Eye (tissue), 1 donor: ENCODE measurements around the gene NCBP3.
"Not testable (repeated sequence)": the region's sequence is repeated elsewhere in the genome, so short reads cannot be mapped to it uniquely, and the experiment has no call there.

Source experiments
- DNase-seq: peaks from one replicate; pipeline ENCODE4 v3.0.0-alpha.2; 2015

The NCBP3 gene

GRCh38 chr17:3809135-3809534, 36.9 kb downstream of the NCBP3 start:
- DNase-seq = no peak

DNA sequence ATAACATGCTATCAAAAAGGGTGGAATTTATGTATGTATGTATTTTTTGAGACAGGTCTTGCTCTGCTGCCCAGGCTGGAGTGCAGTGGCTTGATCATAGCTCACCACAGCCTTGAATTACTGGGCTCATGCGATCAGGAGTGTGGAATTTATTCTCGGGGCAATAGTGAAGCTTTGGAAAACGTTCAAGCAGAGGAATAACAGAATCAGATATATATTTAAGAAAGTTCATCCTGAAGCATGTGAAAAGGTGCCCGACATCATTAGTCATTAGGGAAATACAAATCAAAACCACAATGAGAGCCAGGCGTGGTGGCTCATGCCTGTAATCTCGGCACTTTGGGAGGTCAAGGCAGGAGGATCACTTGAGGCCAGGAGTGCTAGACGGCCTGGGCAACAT, 37.3 kb downstream of the NCBP3 start:
- DNase-seq = no peak

- no peak for DNase-seq
These were observed 40.5 kb downstream of the NCBP3 start for GRCh38 chr17:3805581-3805980.

GRCh38 chr17:3804503-3804931, 41.5 kb downstream of the NCBP3 start:
- DNase-seq = no peak

DNA sequence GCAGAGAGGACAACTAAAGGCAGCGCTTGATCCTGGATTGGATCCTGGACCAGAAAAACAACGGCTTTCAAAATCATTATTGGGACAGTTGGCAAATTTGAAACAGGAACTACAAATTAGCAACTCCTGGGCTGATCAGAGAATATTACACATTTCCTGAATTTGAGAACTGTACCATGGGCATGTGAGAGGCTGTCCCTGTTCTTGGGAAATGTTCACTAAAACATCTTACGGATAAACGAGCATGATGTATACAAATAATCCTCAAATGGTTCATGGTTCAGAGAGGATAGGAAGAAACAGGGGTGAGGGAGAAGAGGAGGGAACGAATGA, 42.8 kb downstream of the NCBP3 start:
- no peak for DNase-seq

- no peak for DNase-seq
These were observed 43.4 kb downstream of the NCBP3 start for GRCh38 chr17:3802461-3803307.

DNA sequence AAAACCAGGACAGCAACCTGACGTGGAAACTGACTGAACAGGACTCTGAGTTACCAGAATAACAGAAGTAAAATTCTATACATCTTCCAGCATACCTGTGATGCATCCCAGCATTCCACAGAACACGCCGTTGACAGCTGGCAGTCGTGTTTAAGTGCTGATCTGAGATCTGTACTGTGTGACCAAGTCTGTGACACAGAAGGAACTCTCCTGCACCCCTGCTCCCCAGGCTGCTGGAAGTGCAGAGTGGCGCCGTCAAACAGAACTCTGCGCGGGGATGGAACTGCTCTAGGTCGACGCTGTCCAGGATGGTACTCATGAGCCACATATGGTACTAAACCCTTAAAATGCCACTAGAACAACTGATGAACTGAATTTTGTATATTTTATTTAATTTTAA, 44.3 kb downstream of the NCBP3 start:
- no peak for DNase-seq

- no peak for DNase-seq
These were observed 44.7 kb downstream of the NCBP3 start for GRCh38 chr17:3801347-3801746.

DNA sequence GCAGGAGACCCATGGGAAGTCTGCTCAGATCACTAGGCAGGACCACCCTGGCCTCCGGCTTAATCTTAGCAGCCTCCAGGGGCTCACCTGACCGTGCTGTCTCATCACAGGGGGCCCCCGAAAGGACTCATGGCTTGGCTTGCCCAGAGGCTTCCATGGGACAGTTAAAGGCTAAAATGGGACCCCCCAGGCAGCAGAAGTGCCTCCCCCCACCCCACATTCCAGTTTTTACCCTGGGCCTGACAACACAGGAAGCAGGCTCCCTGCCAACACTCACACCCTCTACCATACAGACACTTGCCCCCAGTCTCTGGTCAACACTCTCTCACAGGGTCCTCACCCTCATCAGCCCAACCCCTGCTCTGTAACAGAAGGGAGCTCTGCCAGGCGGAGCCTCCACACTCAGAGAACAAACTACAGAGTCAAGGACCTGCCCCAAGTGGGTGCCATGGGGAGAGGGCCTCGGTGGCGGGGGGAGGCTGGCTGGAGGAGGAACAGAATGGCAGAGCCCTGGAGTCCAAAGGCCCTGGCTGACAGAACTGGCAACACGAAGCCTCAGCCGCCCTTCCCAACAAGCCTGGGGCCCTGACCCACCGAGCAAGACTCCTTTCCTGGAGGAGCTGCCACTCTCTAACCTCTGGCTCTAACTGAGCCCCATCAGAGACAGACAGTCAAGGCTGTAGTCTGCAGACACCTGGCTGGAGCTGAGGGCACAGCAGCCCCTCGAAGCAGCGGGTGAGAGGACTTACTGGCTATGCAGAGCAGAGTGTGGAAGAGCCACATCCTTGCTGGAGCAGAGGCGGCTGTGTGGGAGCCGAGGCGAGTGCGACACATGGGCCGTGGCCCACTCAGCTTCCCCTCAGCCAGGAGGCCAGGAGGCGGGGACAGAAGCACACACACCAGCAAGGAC, 45.4 kb downstream of the NCBP3 start, which contains the start of gene ITGAE:
Gene ITGAE (minus strand): TSS at position 827 of the 910 bp plus-strand sequence. CDS start 44 bp downstream, at position 783.
- no peak for DNase-seq

DNA sequence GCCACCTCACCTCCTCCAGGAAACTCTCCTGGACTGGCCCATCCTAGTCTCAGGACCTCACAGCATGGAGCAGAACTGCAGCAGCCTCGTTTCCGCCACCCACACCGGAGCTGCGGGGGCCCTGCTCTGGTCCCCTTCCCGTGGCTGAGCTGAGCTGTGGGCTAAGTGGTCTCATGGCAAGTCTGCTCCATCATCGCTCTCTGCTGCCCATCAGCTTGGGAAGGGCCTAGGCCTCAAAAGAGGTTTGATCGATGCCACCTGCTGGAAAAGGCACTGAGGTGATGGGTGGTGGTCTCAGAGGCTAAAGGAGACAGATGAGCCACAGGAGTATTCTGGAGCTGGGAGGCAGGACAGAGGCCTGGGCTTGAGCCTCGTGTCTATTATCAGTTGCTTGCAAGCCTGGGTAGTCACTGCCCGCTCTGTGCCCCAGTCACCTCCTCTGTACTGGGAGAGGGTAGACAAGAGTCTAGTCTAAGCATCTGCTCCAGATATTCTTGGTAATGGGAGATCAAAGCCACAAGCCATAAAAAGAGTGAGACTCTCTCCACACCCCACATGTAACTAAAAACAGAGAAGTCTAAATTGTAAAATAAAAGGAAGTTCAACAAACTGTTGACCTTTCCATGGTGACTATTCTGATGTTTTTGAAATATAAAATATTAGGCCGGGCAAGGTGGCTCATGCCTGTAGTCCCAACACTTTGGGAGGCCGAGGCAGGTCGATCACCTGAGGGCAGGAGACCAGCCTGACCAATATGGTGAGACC, 46.7 kb downstream of the NCBP3 start:
- DNase-seq = no peak

GRCh38 chr17:3798273-3799180, 47.5 kb downstream of the NCBP3 start:
- DNase-seq = no peak

- DNase-seq = no peak
These were observed 49.2 kb downstream of the NCBP3 start for GRCh38 chr17:3796822-3797170.

GRCh38 chr17:3796110-3796821, 49.8 kb downstream of the NCBP3 start:
- DNase-seq = no peak

DNA sequence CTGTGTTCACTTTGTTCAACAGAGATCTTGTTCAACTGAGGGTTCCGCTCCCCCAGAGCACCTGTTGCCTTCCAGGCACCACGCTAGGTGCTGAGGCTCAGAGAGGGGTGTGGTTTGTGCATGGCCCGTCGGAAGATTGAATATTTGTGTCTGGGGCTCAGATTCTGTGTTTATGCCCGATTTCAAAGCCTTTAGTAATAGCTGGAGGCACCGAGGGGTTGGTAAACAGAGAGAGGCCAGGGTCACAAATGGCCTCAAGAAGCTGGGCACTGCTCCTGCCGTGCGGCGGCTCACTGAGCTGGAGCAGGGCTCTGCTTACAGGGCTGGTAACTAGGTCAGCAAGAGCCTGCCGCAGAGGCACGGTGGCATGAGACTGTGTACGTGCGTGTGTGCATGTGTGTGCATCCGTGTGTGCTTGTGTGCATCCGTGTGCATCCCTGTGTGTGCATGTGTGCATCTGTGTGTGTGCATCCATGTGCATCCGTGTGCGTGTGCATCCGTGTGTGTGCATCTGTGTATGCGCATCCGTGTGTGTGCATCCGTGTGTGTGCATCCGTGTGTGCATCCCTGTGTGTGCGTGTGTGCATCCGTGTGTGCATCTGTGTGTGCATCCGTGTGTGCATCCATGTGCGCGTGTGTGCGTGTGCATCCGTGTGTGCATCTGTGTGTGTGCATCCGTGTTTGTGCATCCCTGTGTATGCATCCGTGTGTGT, 50.5 kb downstream of the NCBP3 start:
- peak; percentile 53 for DNase-seq

DNA sequence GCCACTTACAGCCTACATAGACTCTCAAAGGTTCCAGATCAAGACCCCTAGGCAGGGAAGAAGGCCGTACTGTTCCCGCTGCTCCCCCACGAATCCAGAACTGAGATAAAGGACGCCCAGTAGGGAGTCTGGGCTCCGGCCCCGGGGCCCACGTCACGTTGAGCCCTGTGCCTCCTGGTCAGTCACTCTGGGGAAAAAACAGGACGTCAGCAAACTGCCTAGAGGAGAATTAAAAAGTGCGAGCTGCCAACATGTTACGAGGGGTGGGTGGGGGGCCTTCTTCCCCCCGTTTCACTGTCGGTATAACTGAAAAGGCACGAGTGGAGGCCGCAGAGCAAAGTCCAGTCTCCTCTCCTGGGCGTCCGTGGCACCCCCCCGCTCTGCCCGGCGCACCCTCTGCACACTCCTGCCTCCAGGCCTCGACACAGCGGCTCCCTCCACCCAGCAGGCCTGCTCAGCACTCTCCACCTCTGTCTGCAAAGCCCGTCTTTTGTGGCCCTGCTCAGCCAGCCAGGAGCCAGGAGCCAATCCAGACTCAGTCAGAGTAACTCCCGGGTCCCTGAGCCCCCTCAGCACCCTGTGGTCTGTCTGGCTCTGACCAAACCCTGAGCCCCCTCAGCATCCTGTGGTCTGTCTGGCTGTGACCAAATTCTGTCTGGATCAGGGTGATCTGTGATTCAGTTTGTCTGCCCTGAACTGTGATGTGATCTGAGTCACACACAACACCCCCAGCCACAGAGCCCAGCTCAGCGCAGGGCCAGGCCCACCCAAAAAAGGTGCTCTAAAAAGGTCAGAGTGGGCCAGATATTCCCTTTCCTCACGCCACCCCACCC, 51.3 kb downstream of the NCBP3 start:
- peak; percentile 27 for DNase-seq

DNA sequence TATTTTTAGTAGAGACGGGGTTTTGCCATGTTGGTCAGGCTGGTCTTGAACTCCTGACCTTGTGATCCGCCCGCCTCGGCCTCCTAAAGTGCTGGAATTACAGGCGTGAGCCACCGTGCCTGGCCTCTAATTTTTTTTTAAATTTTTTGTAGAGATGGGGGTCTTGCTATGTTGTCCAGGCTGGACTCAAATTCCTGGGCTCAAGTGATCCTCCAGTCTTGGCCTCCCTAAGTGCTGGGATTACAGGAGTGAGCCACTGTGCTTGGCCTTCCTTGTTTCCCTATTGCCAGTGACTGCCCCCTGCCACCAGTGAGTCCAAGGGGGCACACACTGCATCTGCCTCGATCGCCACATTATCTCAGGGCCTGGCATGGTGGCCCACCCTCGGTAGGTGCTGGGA, 51.9 kb downstream of the NCBP3 start:
- DNase-seq = not testable (repeated sequence)

DNA sequence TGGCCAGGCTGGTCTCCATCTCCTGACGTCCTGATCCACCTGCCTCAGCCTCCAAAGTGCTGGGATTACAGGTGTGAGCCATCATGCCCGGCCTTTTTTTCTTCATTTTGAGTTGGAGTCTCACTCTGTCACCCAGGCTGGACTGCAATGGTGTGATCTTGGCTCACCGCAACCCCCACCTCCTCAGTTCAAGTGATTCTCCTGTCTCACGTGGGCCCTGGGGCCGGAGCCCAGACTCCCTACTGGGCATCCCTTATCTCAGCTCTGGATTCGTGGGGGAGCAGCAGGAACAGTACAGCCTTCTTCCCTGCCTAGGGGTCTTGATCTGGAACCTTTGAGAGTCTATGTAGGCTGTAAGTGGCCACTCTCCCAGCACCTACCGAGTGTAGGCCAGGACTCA, 52.8 kb downstream of the NCBP3 start:
- not testable (repeated sequence) for DNase-seq

- DNase-seq = no peak
These were observed 53.6 kb downstream of the NCBP3 start for GRCh38 chr17:3792481-3792880.

- DNase-seq = peak; percentile 39
These were observed 57.8 kb downstream of the NCBP3 start for GRCh38 chr17:3788200-3788599.

GRCh38 chr17:3785323-3785722, 60.7 kb downstream of the NCBP3 start:
- not testable (repeated sequence) for DNase-seq
